ENCODE measurements around the gene IGFBP6.
"Not testable (repeated sequence)": the region's sequence is repeated elsewhere in the genome, so short reads cannot be mapped to it uniquely, and the experiment has no call there.

IGFBP6 gene

GRCh38 chr12:53071591-53072551 is 25.6 kb upstream of the IGFBP6 start:
- DNase-seq: no peak

DNA sequence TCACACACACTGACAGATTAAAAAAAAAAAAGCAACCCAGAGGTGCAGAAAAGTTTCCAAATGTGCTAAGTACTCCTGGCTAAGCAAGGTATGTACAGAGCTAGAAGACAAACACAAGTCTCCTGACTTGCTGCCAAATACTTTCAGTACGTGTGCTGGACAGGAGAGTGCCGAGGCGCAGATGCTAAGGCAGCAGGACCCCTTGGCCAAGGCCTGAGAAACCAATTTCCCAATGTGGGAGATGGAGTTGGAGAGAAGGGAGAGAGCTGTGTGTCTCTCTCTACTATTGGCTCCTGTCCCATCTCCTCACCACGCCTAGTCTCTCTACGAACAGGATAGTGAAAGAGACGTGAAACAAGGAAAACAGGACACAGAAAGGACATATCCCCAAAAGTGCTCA is 23.6 kb upstream of the IGFBP6 start:
- no peak for DNase-seq

DNA sequence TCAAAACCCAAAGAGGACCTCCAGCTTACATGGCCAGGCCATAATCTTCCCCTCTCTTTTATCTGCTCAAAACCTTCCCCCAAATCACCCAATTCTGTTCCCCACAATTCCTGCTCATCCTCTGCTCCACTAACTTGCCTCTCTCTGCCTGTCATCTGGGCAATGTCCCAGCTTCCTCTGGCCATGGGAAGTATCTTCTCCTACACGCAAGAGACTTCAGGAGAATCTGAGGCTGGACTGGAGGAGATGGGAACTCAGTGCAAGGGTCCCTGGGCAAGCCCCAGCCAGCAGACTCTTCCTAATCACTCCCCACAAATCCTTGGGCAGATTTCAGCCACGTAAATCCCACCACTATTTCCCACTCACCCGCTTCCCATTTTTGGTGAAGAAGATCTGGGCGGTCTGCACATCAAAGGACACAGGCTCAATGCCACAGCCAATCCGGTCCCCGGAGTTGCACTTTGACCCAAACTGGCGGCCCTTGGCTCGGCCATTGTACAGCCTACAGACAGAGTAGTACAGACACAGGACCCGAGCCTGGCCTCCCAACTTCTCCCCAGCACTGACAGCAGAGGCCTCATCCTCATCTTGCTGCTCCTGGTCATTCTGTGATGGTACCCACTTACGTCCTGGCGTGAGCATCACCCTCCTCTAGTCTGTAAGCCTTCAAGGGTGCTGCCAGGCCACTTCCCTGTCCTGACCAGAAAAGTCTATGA is 23.0 kb upstream of the IGFBP6 start:
- DNase-seq: no peak

- DNase-seq: no peak
Measured at GRCh38 chr12:53074999-53075370, 22.5 kb upstream of the IGFBP6 start.

GRCh38 chr12:53076461-53076860 is 21.0 kb upstream of the IGFBP6 start:
- DNase-seq: no peak

DNA sequence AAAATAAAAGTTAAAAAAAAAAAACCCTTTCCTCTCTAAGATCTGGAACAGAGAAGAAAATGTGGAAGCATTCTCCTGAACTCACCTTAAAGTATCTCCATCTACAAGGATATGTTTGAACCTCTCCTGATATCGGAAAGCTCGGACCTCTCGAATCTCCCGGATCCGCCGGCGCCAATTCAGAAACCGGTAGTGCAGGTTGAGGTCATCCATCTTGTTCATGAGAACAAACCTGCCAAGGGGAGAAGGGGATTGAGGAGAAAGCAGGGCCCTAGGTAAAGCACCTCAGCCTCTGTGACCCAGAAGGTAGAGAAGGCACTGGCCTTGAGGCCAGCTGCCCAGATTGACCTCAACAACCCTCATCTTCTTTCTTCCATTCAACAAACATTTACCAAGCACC is 20.4 kb upstream of the IGFBP6 start:
- no peak for DNase-seq

DNA sequence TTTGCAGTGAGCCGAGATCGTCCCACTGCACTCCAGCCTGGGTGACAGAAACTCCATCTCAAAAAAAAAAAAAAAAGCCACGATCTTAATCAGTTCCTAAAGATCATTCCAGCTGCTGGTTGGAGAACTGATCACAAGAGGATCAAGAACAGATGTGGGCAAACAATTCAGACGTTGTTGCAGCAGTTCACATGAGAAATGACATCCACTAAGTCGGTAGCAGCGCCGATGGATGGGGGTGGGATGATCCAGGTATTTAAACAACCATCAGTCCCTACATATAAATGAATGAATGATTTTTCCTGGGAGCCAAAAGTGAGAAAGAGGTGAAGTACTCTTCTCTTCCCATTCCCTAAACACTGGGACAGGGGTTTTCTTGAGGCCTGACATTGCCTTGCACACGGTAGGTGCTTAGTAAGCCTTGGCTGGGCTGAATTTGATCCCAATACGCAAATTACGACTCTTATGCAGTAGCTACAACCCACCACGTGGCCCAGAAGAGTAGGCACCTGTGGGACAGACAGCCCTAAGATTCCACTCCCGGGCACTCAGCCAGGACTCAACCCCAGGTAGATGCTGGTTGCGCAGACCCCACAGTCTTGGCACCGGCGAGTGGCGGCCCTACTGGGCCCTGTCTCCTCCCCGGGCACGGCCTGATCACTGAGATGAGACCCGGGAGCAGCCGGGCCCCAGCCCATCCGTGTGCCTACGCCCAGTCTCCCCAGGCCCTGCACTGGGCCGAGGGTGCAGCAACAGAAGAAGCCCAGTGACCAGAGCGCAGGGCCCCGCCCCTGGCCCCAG is 18.8 kb upstream of the IGFBP6 start:
- DNase-seq: peak in 2 of 5 experiments; percentile 41 to 64

- peak; percentile 92 to 96 (median 95) for DNase-seq
Measured at GRCh38 chr12:53079226-53080117, 18.0 kb upstream of the IGFBP6 start, which contains the start of gene SPRYD3. SPRYD3 (minus strand) TSS chr12:53079390; CDS start chr12:53079333, 57 bp downstream.

- peak in 1 of 5 experiments; percentile 24 for DNase-seq
Measured at GRCh38 chr12:53082637-53083175, 14.8 kb upstream of the IGFBP6 start.

DNA sequence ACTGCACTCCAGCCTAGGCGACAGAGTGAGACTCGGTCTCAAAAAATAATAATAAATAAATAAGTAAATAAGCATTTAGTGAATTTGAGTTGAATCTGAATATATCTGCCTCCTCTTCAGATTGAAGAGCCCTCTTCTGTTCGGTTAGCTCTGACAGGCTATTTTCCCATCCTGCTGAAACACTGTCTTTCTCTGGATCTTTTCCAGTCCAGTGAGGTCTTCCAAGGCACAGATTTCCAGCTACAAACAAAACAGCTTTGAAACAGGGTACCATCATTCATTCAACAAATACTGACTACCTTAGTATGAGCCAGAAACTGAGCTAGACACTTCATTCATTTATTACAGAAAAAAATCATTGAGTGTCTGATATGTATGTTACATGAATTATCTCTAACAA is 11.1 kb upstream of the IGFBP6 start:
- no peak for DNase-seq

GRCh38 chr12:53090105-53090504 is 7.4 kb upstream of the IGFBP6 start:
- DNase-seq: no peak

- DNase-seq: no peak
Measured at GRCh38 chr12:53090554-53090953, 6.9 kb upstream of the IGFBP6 start.

- DNase-seq: no peak
Measured at GRCh38 chr12:53091756-53092155, 5.7 kb upstream of the IGFBP6 start.

- DNase-seq: no peak
Measured at GRCh38 chr12:53093777-53094393, 3.6 kb upstream of the IGFBP6 start.

- no peak for DNase-seq
Measured at GRCh38 chr12:53094394-53094787, 3.1 kb upstream of the IGFBP6 start.

DNA sequence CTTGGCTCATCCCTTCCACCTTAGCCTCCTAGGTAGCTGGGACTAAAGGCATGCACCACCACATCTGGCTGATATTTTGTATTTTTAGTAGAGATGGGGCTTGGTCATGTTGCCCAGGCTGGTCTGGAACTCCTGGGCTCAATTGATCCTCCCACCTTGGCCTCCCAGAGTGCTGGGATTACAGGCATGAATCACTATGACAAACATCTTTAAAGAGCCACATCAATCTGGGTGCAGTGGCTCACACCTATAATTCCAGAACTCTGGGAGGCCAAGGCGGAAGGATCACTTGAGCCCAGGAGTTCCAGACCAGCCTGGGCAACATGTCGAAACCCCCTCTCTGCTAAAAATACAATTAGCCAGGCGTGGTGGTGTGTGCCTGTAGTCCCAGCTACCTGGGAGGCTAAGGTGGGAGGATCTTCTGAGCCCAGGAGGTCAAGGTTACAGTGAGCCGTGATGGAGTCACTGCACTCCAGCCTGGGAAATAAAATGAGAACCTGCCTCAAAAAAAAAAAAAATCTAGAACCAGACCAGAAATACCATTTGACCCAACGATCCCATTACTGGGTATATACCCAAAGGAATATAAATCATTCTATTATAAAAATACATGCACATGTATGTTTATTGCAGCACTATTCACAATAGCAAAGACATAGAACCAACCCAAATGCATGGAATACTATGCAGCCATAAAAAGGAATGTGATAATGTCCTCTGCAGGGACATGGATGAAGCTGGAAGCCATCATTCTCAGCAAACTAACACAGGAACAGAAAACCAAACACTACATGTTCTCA is 2.5 kb upstream of the IGFBP6 start:
- DNase-seq: not testable (repeated sequence)

GRCh38 chr12:53095596-53095895 is 1.9 kb upstream of the IGFBP6 start:
- DNase-seq: not testable (repeated sequence)

GRCh38 chr12:53096089-53096741 is 1.3 kb upstream of the IGFBP6 start:
- no peak for DNase-seq

- DNase-seq: no peak
Measured at GRCh38 chr12:53096759-53097158, 708 bp upstream of the IGFBP6 start.

GRCh38 chr12:53097207-53097563 is 282 bp upstream of the IGFBP6 start:
- no peak for DNase-seq
